ENCODE measurements around the gene MAP3K5. TPM values are rescaled to one million over a fixed set of nuclear protein-coding genes. Genes with fewer than 3 reads are reported as not detected.
"Not testable (repeated sequence)": the region's sequence is repeated elsewhere in the genome, so short reads cannot be mapped to it uniquely, and the experiment has no call there.

MAP3K5 gene
- total RNA-seq, 4 donors from 2014 or later, result 18.7 to 24.1 (median 20.7) TPM

GRCh38 chr6:136594671-136595070 lies 197.6 kb downstream of the MAP3K5 start:
- Histone ChIP-seq H3K4me3 (no peak overlapping the region), H3K27me3 (no peaks in the 10 kb centered on the region), H3K9me3 (no peaks in the 10 kb centered on the region), H3K36me3 (peaks cover 0 to 36% (median 28%) of the 10 kb centered on the region in 4 donors), H3K4me1 (peaks cover 7 to 10% (median 9%) of the 10 kb centered on the region in 4 donors), H3K27ac (replicated peaks in 1 of 4) (no peak overlapping the region)
- DNase-seq (ENCODE audit: extremely low spot score), result no peak
- intact Hi-C loops (cut with DNase I), result no loop called here
- WGBS, result 99% methylated on average over 8 of the region's 8 CpGs
- TF ChIP-seq EP300 (IDR thresholded peaks at IDR 0.05), result no peak
- TF ChIP-seq CTCF (IDR thresholded peaks at IDR 0.05), result no peak
- no peak for TF ChIP-seq POLR2A (IDR thresholded peaks at IDR 0.05; ENCODE audit: low read depth)
- no peak for TF ChIP-seq POLR2AphosphoS5 (IDR thresholded peaks at IDR 0.05)

GRCh38 chr6:136593748-136594490 lies 198.4 kb downstream of the MAP3K5 start:
- intact Hi-C loops (cut with DNase I), result no loop called here
- H3K27ac ChIP-seq (replicated peaks in 1 of 4), result no peak overlapping the region
- DNase-seq (ENCODE audit: extremely low spot score), result no peak
- TF ChIP-seq EP300 (IDR thresholded peaks at IDR 0.05) (no peak), POLR2AphosphoS5 (IDR thresholded peaks at IDR 0.05) (no peak), CTCF (IDR thresholded peaks at IDR 0.05) (no peak), POLR2A (IDR thresholded peaks at IDR 0.05; ENCODE audit: low read depth) (no peak)
- no peaks in the 10 kb centered on the region for H3K9me3 ChIP-seq
- H3K4me3 ChIP-seq, result no peak overlapping the region
- no peaks in the 10 kb centered on the region for H3K27me3 ChIP-seq
- H3K36me3 ChIP-seq, result peaks cover 0 to 44% (median 35%) of the 10 kb centered on the region in 4 donors
- peaks cover 0 to 3% (median 2%) of the 10 kb centered on the region in 4 donors for H3K4me1 ChIP-seq
- 54% methylated on average over 6 of the region's 6 CpGs for WGBS

GRCh38 chr6:136592930-136593673 lies 199.2 kb downstream of the MAP3K5 start:
- intact Hi-C loops (cut with DNase I), result no loop called here
- Histone ChIP-seq H3K27me3 (no peaks in the 10 kb centered on the region), H3K36me3 (peaks cover 0 to 52% (median 40%) of the 10 kb centered on the region in 4 donors)

GRCh38 chr6:136591617-136592016 lies 200.7 kb downstream of the MAP3K5 start:
- Histone ChIP-seq H3K27ac (replicated peaks in 1 of 4) (no peak overlapping the region), H3K27me3 (no peaks in the 10 kb centered on the region), H3K36me3 (peaks cover 0 to 52% (median 40%) of the 10 kb centered on the region in 4 donors), H3K4me3 (no peak overlapping the region), H3K9me3 (no peaks in the 10 kb centered on the region), H3K4me1 (peaks cover 2 to 5% (median 3%) of the 10 kb centered on the region in 4 donors)
- TF ChIP-seq POLR2AphosphoS5 (IDR thresholded peaks at IDR 0.05), result no peak
- no peak for TF ChIP-seq CTCF (IDR thresholded peaks at IDR 0.05)
- TF ChIP-seq EP300 (IDR thresholded peaks at IDR 0.05), result no peak
- no peak for TF ChIP-seq POLR2A (IDR thresholded peaks at IDR 0.05; ENCODE audit: low read depth)
- no peak for DNase-seq (ENCODE audit: extremely low spot score)
- WGBS, result 65% methylated on average over 1 of the region's 1 CpG
- intact Hi-C loops (cut with DNase I), result no loop called here

More at GRCh38 chr6:136592930-136593673, 199.2 kb downstream of the MAP3K5 start:
- no peak for DNase-seq (ENCODE audit: extremely low spot score)
- H3K4me3 ChIP-seq, result no peak overlapping the region
- TF ChIP-seq POLR2AphosphoS5 (IDR thresholded peaks at IDR 0.05) (no peak), CTCF (IDR thresholded peaks at IDR 0.05) (no peak), EP300 (IDR thresholded peaks at IDR 0.05) (no peak), POLR2A (IDR thresholded peaks at IDR 0.05; ENCODE audit: low read depth) (no peak)
- 60% methylated on average over 2 of the region's 2 CpGs for WGBS
- H3K4me1 ChIP-seq, result no peaks in the 10 kb centered on the region
- no peaks in the 10 kb centered on the region for H3K9me3 ChIP-seq
- no peak overlapping the region for H3K27ac ChIP-seq (replicated peaks in 1 of 4)

- 100% methylated on average over 2 of the region's 2 CpGs for WGBS
- Histone ChIP-seq H3K4me1 (peaks cover 9 to 12% (median 9%) of the 10 kb centered on the region in 4 donors), H3K36me3 (peaks cover 0 to 48% (median 40%) of the 10 kb centered on the region in 4 donors)
- H3K4me3 ChIP-seq; H3K27me3 ChIP-seq; intact Hi-C loops (cut with DNase I); H3K27ac ChIP-seq (replicated peaks in 1 of 4); H3K9me3 ChIP-seq; DNase-seq (ENCODE audit: extremely low spot score): not testable (repeated sequence)
Measured at GRCh38 chr6:136590846-136591245, 201.4 kb downstream of the MAP3K5 start.
